Kidney (tissue), 14 donors: ENCODE data around the gene ATP8A2. TPM values are rescaled to one million over a fixed set of nuclear protein-coding genes. Genes with fewer than 3 reads are reported as not detected.

Source experiments
- DNase-seq, 5 donors: peaks; one replicate each; pipeline ENCODE4 v3.0.0-alpha.2; 2013 to 2020
- FAIRE-seq: peaks from 2 replicates; lab custom pipeline; 2012; peaks lifted over from hg19 to GRCh38; lab: Jason Lieb, UNC
- H3K27ac ChIP-seq, 2 donors: one replicate each; pipeline ENCODE4 v1.7.0; 2013; ENCODE audit warnings: low read depth in 2 of 2, low read length in 2 of 2, inconsistent platforms in 1 of 2
- H3K27me3 ChIP-seq: one replicate; pipeline ENCODE4 v1.7.1; 2013; ENCODE audit warnings: low read length, inconsistent platforms; ENCODE audit not compliant: control insufficient read depth, insufficient read depth
- H3K36me3 ChIP-seq, 3 donors: one replicate each; pipeline versions ENCODE4 v1.7.0 to v1.7.1; 2013; ENCODE audit warnings: low read length in 3 of 3, control low read depth in 1 of 3, inconsistent platforms in 1 of 3; ENCODE audit not compliant: insufficient read depth in 3 of 3, control insufficient read depth in 2 of 3
- H3K4me1 ChIP-seq, 3 donors: one replicate each; pipeline versions ENCODE4 v1.7.0 to v1.7.1; 2013; ENCODE audit warnings: low read length in 3 of 3, inconsistent platforms in 1 of 3, low read depth in 1 of 3; ENCODE audit not compliant: control insufficient read depth in 2 of 3, insufficient read depth in 2 of 3
- H3K4me3 ChIP-seq, 3 donors: one replicate each; pipeline versions ENCODE4 v1.7.0 to v1.8.1; 2013; ENCODE audit warnings: low read length in 3 of 3, control low read depth in 1 of 3, inconsistent platforms in 1 of 3
- H3K9ac ChIP-seq, 3 donors: one replicate each; pipeline versions ENCODE4 v1.7.0 to v1.7.1; 2013; ENCODE audit warnings: low read length in 3 of 3, control low read depth in 1 of 3, inconsistent platforms in 1 of 3
- H3K9me3 ChIP-seq, 3 donors: one replicate each; pipeline versions ENCODE4 v1.7.0 to v1.7.1; 2013; ENCODE audit warnings: low read length in 3 of 3, control low read depth in 1 of 3, inconsistent platforms in 1 of 3; ENCODE audit not compliant: control insufficient read depth in 2 of 3, insufficient read depth in 1 of 3
- intact Hi-C: fragments of 100-400 bp; cut with DNase I; formaldehyde crosslinking; loops from one replicate; pipeline ENCODE4 v1.11.1; 2022
- polyA plus RNA-seq: library from polyadenylated mRNA; stranded (reverse); fragments of 350-450 nt; fragmentation: Illumina TruSeq; extraction: RNeasy Lipid Tissue Mini Kit (QIAGEN cat#74804); gene quantifications from one replicate; pipeline ENCODE4 v1.2.3, GENCODE V29; 2014; ENCODE audit warnings: low read depth, low replicate concordance; ENCODE audit not compliant: insufficient read depth
- total RNA-seq: library from RNA; stranded (reverse); fragmentation: NEBNext Ultra II Directional; extraction: Animal tissue kit (Norgen Biotek cat#: 25700); gene quantifications from one replicate; pipeline ENCODE4 v1.2.1, GENCODE V29; 2021
- TF ChIP-seq, protein P1 (sequence below): IDR thresholded peaks from 3 replicates; pipeline ENCODE4 v1.5.1; 2012; ENCODE audit warnings: mild to moderate bottlenecking, moderate library complexity, borderline replicate concordance; ENCODE audit not compliant: insufficient read depth; ENCODE audit errors: extremely low read depth
- donor health status: control.
- donor health status: control.
- donor health status: control.
- donor health status: control.
- donor health status: control.
- donor health status: DM: yes; HTN: yes; CAD: no.
- donor health status: Normal renal cell carcinoma (clear cell type).

The ATP8A2 gene
- total and polyA plus RNA-seq, 2 donors from 2014 or later, result 0.50 to 0.73 TPM

- Histone ChIP-seq H3K27me3 (no peaks in the 10 kb centered on the region), H3K4me3 (no peak overlapping the region), H3K27ac (no peak overlapping the region), H3K36me3 (no peaks in the 10 kb centered on the region), H3K9ac (no peak overlapping the region), H3K4me1 (no peaks in the 10 kb centered on the region), H3K9me3 (no peaks in the 10 kb centered on the region)
- DNase-seq, result no peak
- no peak for FAIRE-seq
- TF ChIP-seq, protein P1, sequence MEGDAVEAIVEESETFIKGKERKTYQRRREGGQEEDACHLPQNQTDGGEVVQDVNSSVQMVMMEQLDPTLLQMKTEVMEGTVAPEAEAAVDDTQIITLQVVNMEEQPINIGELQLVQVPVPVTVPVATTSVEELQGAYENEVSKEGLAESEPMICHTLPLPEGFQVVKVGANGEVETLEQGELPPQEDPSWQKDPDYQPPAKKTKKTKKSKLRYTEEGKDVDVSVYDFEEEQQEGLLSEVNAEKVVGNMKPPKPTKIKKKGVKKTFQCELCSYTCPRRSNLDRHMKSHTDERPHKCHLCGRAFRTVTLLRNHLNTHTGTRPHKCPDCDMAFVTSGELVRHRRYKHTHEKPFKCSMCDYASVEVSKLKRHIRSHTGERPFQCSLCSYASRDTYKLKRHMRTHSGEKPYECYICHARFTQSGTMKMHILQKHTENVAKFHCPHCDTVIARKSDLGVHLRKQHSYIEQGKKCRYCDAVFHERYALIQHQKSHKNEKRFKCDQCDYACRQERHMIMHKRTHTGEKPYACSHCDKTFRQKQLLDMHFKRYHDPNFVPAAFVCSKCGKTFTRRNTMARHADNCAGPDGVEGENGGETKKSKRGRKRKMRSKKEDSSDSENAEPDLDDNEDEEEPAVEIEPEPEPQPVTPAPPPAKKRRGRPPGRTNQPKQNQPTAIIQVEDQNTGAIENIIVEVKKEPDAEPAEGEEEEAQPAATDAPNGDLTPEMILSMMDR, result no peak
- intact Hi-C loops, result no loop called here
Observed at GRCh38 chr13:25859528-25859927, 487.8 kb downstream of the ATP8A2 start.

DNA sequence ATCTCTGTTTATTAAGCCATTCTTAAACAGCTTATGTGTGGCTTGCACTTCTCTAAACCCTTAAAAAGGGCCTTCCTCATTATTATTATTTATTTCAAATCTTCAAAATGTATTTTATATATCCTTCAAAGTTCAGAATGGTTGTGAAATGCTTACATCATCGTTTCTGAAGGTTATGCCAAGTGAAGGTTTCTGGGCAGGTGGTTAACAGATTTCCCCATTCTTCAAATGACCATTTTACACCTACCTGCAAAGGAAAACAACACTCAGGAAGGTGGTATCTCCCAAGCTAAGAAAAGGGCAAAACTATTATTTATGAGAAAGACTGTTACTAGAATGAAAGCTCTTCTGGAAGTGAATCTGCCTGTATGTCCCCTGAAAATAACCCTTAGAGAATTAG lies 488.5 kb downstream of the ATP8A2 start:
- H3K9ac ChIP-seq, result no peak overlapping the region
- intact Hi-C loops, result no loop called here
- no peaks in the 10 kb centered on the region for H3K9me3 ChIP-seq

GRCh38 chr13:25860862-25861261 lies 489.1 kb downstream of the ATP8A2 start:
- Histone ChIP-seq H3K27ac (no peak overlapping the region), H3K27me3 (no peaks in the 10 kb centered on the region), H3K36me3 (no peaks in the 10 kb centered on the region), H3K4me3 (no peak overlapping the region), H3K9ac (no peak overlapping the region), H3K4me1 (no peaks in the 10 kb centered on the region), H3K9me3 (no peaks in the 10 kb centered on the region)
- DNase-seq (no peak), FAIRE-seq (no peak)
- TF ChIP-seq, protein P1, result no peak
- intact Hi-C loops, result no loop called here

More for the DNA sequence above, 488.5 kb downstream of the ATP8A2 start:
- TF ChIP-seq, protein P1, result no peak
- H3K36me3 ChIP-seq, result no peaks in the 10 kb centered on the region
- FAIRE-seq, result no peak
- no peak for DNase-seq
- no peaks in the 10 kb centered on the region for H3K4me1 ChIP-seq
- H3K27ac ChIP-seq, result no peak overlapping the region
- H3K4me3 ChIP-seq, result no peak overlapping the region
- no peaks in the 10 kb centered on the region for H3K27me3 ChIP-seq

DNA sequence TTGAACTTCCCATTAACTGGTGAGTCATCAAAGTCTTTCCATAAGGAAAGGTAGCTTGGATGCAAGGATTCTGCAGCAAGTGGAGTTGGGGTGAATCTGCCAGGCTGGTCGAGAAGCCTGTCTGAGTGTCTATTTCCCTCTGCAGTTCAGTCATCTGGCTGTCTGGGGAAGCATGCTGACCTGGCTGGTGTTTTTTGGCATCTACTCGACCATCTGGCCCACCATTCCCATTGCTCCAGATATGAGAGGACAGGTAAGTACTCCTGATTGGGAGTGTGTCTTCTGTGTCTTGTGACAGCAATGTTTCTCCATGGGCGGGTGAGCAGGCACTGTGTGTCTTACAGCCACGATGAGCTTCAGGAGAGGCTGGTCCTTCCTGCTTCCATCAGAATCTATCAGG lies 490.4 kb downstream of the ATP8A2 start:
- no peak for DNase-seq
- Histone ChIP-seq H3K27me3 (no peaks in the 10 kb centered on the region), H3K9ac (no peak overlapping the region), H3K4me3 (no peak overlapping the region), H3K9me3 (no peaks in the 10 kb centered on the region), H3K36me3 (no peaks in the 10 kb centered on the region), H3K27ac (no peak overlapping the region), H3K4me1 (no peaks in the 10 kb centered on the region)
- intact Hi-C loops, result no loop called here
- TF ChIP-seq, protein P1, result no peak
- FAIRE-seq, result no peak
